ENCODE data around the gene NTSR1.

DNA sequence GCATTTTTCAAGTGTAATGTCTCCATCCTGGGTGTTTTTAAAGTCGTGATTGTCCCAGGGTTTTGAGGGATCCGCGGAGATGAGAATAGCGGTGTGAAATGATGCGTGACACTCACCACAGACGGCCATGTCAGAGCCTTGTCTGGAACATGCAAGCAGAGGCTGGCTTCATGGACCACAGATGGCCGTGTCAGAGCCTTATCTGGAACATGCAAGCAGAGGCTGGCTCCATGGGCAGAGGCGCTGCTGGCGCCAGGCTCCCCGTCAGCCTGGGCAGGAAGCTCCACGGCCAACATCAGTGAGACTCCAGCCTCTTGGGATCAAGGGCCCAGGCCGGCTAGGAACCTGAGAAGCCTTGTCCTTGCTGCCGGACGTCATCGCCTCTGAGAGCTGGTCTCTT, 80.0 kb downstream of the NTSR1 start:
- TF ChIP-seq POLR2A (IDR thresholded peaks at IDR 0.05) (no peak), CTCF (IDR thresholded peaks at IDR 0.05) (no peak)

Measured in right lobe of liver (tissue), 4 donors.